ENCODE results near the gene GPR150. TPM values are rescaled to one million over a fixed set of nuclear protein-coding genes. Genes with fewer than 3 reads are reported as not detected.

Gene GPR150
- total and polyA plus RNA-seq, 2 of the 4 experiments (the other 2 are of a cell fraction) = under 0.01 to 0.10 TPM

DNA sequence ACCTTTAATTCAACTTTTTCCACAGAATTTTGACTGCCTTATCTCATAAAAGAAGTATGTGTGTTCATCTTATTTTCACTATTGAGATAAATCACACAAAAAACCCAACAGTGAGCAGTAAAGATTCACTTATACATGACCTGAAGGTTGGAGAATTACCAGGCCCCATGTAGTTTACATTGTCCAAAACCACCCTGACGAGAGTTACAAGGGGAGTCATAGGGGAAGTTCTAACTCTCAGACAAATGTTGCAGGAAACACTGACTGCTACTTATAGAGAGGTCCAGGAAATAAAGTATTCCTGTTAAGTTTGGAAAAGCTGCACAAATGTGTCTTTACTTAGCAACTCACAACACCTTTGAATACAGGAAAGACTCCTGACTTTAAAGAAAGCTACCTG lies 48.8 kb downstream of the GPR150 start:
- ChIA-PET POLR2A (ENCODE audit: unreplicated experiment) (no interaction called here), CTCF (interaction anchor here (2.1 kb wide), 1 partner anchor 13 kb away, joined by 4 read pairs; no protein-coding TSS in a partner anchor)
- dilution Hi-C loops (cut with HindIII; ENCODE audit: low sequenced_read_pairs, unreplicated experiment) (no loop called here), intact Hi-C loops (cut with micrococcal nuclease) (no loop called here), in situ Hi-C loops (cut with MboI; ENCODE audit: low sequenced_read_pairs) (loop anchor here (5.0 to 10.0 kb wide), 2 partner anchors 64 to 176 kb away; partner anchors contain the start of gene RHOBTB3)
- Histone ChIP-seq H3K56ac (ENCODE audit: extremely low read depth, insufficient read depth, low read length) (no peak overlapping the region), H3K4ac (ENCODE audit: low read depth, low read length) (peak overlapping the region; percentile 44; the same call in 1 of the 2 replicates), H3K4me2 (ENCODE audit: low read depth, low read length) (peak overlapping the region; percentile 24; the same call in 1 of the 2 replicates), H3K9me3 (ENCODE audit: control insufficient read depth, insufficient read depth, low read length) (no peaks in the 10 kb centered on the region), H3K9ac (ENCODE audit: low read depth, low read length) (no peak overlapping the region), H4K8ac (ENCODE audit: low read depth in 2 of 2, low read length in 2 of 2) (peak overlapping the region in 1 of 2 experiments; percentile 31; a peak in 2 of 4 replicates), H2BK120ac (ENCODE audit: low read depth, low read length) (peak overlapping the region; percentile 64), H3K23ac (ENCODE audit: low read depth, low read length) (peak overlapping the region; percentile 48), H4K5ac (ENCODE audit: low read depth, low read length) (peak overlapping the region; percentile 83; the same call in 1 of the 2 replicates), H2AFZ (replicated peaks; ENCODE audit: low read length, poor library complexity) (no peak overlapping the region), H2AK9ac (replicated peaks; ENCODE audit: low read depth, low read length, poor library complexity) (no peak overlapping the region), H2BK20ac (ENCODE audit: low read depth, low read length) (peak overlapping the region; percentile 73; the same call in 1 of the 2 replicates), H3K27ac (ENCODE audit: insufficient read depth, low read length) (no peak overlapping the region), H3K36me3 (ENCODE audit: control insufficient read depth, insufficient read depth, low read length) (no peaks in the 10 kb centered on the region), H3K18ac (ENCODE audit: low read depth, low read length) (peak overlapping the region; percentile 85; the same call in 1 of the 2 replicates), H3K9me1 (ENCODE audit: insufficient read depth, low read length) (peaks cover 4% of the 10 kb centered on the region), H3K4me1 (ENCODE audit: control insufficient read depth, insufficient read depth, low read length) (peaks cover 17% of the 10 kb centered on the region), H2BK15ac (ENCODE audit: low read depth, low read length) (peak overlapping the region; percentile 52; the same call in 2 of the 3 replicates), H2AK5ac (ENCODE audit: low read depth, low read length) (peak overlapping the region; percentile 44; the same call in 1 of the 2 replicates), H2BK5ac (ENCODE audit: low read depth, low read length, poor library complexity, severe bottlenecking) (peak overlapping the region; percentile 61), H3K79me1 (ENCODE audit: low read depth in 1 of 2, low read length in 2 of 2) (peaks cover 0 to 7% of the 10 kb centered on the region in 2 experiments; a peak in 1 of 4 replicates), H3K4me3 (ENCODE audit: insufficient read depth, low read depth, low read length) (no peak overlapping the region), H3K14ac (replicated peaks; ENCODE audit: low read depth, low read length) (peak overlapping the region; percentile 46), H4K20me1 (ENCODE audit: insufficient read depth, low read length) (no peaks in the 10 kb centered on the region), H4K91ac (ENCODE audit: insufficient read depth, low read depth, low read length) (peak overlapping the region; percentile 74), H3K27me3 (ENCODE audit: control insufficient read depth, insufficient read depth, low read length) (no peaks in the 10 kb centered on the region)
- no TSS peak for BruUV-seq (replicated peaks)
- DNase-seq (peak; percentile 68), ATAC-seq (ENCODE audit: low read depth) (no peak)
- no CpG with 5 or more reads among the region's 1 CpG for WGBS, 2 experiments (ENCODE audit: extremely low coverage in 2 of 2, insufficient read length in 1 of 2)
- TF ChIP-seq MXI1 (IDR thresholded peaks at IDR 0.05; ENCODE audit: borderline replicate concordance, low read depth, low read length) (no peak), MAFK (IDR thresholded peaks at IDR 0.05; ENCODE audit: low read depth, low read length) (no peak), CEBPB (IDR thresholded peaks at IDR 0.05; ENCODE audit: low read depth, low read length) (no peak), BHLHE40 (IDR thresholded peaks at IDR 0.05; ENCODE audit: low read depth, low read length) (no peak), SMC3 (IDR thresholded peaks at IDR 0.05; ENCODE audit: low read depth, low read length) (no peak), CTCF (conservative IDR thresholded peaks at IDR 0.05; ENCODE audit: low read depth, low read length) (no peak)
- TF ChIP-seq, protein P1, sequence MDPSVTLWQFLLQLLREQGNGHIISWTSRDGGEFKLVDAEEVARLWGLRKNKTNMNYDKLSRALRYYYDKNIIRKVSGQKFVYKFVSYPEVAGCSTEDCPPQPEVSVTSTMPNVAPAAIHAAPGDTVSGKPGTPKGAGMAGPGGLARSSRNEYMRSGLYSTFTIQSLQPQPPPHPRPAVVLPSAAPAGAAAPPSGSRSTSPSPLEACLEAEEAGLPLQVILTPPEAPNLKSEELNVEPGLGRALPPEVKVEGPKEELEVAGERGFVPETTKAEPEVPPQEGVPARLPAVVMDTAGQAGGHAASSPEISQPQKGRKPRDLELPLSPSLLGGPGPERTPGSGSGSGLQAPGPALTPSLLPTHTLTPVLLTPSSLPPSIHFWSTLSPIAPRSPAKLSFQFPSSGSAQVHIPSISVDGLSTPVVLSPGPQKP (IDR thresholded peaks at IDR 0.05; ENCODE audit: borderline replicate concordance, low read depth, low read length) = no peak

All from IMR-90 (cell line).